Left hindlimb (tissue), 1 donor: Measurements from ENCODE around the gene TSHZ3.
A peak's percentile ranks its signal among the peaks of the same experiment; 100 is the strongest.

Experiments
- DNase-seq: peaks from one replicate; pipeline ENCODE4 v3.0.0-alpha.2; 2018

The TSHZ3 gene

DNA sequence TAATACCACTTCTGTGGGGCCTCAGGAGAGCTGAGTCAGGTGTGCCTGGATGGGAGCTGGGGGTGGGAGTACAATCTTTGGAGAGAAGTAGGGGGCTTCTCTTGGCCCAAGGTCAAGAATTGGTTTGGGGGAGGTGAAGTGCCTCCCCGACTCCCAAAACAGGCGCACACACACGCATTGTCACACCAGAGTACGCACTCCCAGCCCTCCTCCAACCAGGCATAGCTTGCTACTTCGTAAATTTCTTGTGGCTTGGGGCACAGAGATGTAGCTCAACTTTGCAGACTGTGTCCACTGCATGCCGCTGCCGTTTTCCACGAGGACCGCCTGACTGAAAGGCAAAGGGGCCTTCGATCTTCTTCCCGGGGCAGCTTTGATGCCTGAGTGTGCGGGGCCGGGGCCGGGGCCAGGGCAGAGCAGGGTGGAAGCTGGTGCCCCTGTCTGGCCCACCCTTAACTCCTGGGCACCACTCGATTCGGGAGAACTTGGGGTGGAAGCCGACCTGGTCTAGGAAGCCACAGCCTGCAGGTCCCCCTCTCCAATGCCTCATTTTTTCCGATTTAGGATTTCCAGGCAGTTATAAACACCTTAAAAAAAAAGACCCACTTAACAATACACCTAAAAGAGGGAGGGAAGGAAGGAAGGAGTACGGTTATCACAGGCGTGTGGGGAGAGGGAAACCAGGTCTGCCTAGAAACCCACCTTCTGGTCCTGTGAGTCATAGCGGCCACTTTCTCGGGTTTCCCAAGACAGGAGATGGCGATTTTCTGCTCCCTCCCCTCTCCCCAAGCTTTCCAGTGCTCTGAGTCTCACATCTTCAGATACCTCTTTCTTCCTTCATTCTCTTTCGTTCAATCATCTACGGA lies 5.8 kb upstream of the TSHZ3 start:
- no peak for DNase-seq

DNA sequence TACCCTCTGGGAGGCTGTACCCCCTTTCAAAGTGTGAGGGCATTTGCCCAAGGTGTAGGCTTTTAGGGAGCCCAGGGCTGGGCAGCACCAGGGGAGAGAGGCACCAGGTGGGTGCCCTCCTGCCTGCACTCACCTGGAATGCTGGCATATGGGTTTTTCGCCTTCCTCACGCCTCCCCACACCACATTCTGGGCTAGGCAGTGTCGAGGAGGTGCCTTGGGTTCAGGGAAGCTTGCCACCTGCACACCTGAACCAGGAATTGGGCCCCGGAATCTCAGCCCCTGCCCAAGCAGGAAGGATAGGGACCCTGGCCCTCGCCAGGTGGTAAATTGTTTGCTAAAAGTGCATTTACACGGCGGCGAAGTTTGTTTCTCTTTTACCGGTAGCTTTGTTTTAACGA lies 5.1 kb upstream of the TSHZ3 start:
- no peak for DNase-seq

DNA sequence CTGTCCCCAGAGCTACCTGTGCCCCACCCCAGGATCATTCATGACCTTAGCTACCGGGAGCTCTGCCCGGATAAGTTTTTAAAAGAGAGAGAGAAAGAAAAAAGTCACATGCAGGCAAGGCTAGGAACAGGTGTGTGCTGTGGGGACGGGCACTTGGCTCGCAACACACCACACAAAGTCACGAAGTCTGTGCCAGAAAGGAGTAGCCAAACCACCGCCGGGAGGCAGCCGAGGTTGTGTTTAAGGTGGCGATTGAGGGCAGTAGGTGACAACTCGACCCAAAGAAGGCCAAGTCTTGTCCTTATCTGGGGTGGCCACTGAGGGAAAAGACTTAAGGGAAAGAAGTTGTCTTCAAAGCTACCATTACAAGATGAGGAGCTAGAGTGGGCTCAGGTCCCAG lies 4.6 kb upstream of the TSHZ3 start:
- DNase-seq = peak; percentile 37

DNA sequence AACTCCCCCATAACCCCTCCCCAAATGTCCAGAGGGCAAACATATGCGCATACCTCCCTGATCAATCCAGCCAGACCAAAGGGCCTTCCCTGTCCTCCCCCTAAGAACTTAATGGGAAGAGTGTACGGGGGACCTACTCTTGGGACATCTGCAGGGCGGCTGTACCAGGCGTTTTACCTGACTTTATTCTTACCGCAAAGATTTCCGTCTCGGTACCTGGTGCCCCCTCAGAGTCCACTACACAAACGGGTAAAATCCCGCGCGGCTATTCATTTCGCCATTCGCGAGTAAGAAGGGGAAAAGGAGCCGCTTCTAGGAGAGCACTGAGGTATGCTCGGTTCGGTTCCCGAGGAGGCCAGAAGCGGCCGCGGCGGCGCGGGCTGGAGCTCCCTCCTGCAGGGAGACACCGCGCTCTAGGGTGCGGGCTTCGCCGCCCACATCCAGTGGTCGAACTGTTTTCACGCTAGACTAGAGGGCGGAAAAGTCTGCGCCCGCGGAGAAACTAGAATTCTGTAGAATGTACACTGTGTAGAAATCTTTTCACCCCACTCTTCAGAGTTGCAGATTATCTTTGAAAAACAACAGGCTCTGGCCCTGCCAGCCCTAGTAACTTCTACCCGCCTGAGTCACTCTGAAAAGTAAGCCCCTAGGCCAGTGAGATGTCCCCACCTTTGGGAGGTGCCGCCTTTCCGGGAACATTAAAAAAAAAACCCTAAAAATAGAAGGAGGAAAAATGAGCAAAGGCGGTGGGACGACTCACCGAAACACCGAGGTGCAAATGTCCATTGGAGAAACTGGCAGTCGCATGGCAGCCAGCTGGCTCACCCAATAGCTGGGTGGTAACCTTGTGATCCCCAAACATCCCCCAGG lies 3.8 kb upstream of the TSHZ3 start:
- DNase-seq = no peak

DNA sequence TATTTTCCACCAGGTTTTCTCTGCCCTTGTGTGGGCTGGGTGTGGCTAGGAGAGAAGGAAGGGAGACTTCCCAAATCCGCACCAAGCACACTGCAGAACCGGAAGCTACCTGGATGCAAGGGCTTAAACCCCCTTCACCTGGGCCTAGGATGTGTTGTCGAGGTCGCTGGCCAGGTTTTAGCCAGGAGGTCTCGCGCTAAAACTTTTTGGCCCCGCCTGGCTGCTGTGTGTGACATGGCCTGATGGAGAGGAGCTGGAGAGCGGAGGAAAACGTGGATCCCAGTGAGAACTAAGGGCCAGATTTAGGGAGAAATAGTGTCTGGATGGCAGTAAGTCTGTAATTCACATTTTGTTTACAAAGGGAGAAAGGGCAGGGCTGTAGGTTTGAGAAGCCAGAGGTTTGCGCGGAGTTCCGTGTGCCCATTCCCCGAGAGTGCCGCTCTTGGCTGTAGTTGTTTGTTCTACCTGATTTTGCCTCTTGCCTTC lies 3.1 kb upstream of the TSHZ3 start:
- no peak for DNase-seq

- peak; percentile 40 for DNase-seq
Measured at GRCh38 chr19:31351855-31352195, 2.6 kb upstream of the TSHZ3 start.

- peak; percentile 47 for DNase-seq
Measured at GRCh38 chr19:31351056-31351854, 2.0 kb upstream of the TSHZ3 start.

- DNase-seq = peak; percentile 71
Measured at GRCh38 chr19:31350693-31351055, 1.4 kb upstream of the TSHZ3 start.

GRCh38 chr19:31350033-31350692 lies 927 bp upstream of the TSHZ3 start:
- DNase-seq = peak; percentile 74

DNA sequence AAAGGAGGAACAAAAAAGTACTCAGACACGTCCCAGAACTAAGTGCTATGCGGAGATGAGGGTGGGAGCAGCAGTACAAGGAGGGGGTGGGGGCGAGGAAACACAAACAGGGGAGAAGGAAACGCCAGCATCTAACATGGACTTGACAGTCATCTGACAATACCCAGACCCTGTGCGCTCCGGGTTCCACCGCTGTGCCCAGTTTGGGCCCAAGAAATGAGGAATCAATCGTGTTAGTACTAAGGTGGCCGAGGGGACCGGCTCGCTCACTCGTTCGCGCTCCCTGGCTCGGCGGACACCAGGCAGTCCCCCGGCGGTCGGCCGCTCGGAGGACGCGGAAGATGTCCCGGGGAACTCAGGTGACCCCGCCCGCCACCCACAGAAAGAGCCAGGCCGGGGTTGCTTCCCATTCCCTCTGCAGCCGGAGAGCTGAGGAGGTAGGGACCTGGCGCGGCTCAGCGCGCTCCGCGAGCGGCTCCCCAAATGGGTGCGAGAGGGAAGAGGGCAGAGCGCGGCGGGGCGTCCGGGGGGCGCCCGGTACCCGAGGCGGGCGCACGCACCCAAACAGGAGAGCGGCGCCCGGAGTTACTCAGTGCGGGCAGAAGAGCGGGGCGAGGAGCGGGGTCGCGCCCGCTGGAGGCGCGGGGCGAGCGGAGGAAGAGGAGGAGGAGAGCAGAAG lies 616 bp downstream of the TSHZ3 start:
- DNase-seq = peak; percentile 44

- DNase-seq = no peak
Measured at GRCh38 chr19:31347828-31348392, 1.3 kb downstream of the TSHZ3 start.

GRCh38 chr19:31347354-31347753 lies 1.9 kb downstream of the TSHZ3 start:
- DNase-seq = no peak

GRCh38 chr19:31346184-31347059 lies 2.8 kb downstream of the TSHZ3 start:
- no peak for DNase-seq

DNA sequence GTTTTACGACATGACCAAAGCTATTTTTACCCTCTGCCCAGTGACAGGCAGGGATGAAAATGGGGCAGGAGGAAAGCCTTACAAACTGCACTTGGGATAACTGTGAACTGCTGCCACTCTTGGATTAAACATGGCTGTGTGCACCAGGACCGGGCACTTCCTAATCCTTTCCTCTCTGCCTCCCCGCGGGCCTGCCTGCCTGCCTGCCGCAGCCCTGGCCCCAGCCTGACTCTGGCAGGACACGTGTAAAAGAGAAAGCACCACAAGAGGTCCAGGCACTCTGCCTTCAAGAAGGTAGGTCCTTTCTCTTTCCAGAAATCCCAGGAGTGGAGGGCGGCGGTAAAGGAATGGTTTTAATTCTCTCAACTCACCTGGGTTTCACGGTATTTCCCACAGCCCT lies 4.8 kb downstream of the TSHZ3 start:
- DNase-seq = no peak

DNA sequence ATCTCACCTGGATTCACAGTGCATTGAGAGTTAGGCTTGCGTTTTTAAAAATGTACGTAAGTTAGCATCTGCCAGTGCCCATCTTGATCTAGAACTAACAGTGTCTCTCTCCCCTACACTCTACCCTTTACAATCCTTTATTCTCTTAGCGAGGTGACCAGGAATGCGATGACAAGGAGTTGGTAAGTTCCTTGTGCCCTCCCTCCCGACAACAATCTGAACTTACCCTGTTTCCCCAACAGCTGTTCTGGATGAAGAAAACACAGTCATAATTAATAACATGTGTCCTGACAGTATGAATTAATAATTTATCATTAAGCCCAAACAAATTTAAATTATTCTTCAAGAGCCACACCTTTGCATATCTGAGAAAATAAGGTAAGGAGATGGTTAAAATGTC lies 6.3 kb downstream of the TSHZ3 start:
- DNase-seq = no peak

- peak; percentile 62 for DNase-seq
Measured at GRCh38 chr19:31340042-31341025, 8.9 kb downstream of the TSHZ3 start.

GRCh38 chr19:31339411-31339810 lies 9.8 kb downstream of the TSHZ3 start:
- DNase-seq = no peak

GRCh38 chr19:31338069-31338776 lies 11.0 kb downstream of the TSHZ3 start:
- peak; percentile 83 for DNase-seq
